ENCODE data around the gene DENND1A.

Gene DENND1A

DNA sequence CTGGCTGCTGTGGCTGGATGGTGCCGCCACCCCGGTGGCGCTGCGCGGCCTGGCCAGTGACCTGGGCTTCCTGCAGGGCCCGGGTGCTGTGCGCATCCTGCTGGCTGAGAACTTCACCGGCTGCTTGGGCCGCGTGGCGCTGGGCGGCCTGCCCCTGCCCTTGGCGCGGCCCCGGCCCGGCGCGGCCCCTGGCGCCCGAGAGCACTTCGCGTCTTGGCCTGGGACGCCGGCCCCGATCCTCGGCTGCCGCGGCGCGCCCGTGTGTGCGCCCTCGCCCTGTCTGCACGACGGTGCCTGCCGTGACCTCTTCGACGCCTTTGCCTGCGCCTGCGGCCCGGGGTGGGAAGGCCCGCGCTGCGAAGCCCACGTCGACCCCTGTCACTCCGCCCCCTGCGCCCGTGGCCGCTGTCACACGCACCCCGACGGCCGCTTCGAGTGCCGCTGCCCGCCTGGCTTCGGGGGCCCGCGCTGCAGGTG lies 556.4 kb downstream of the DENND1A start:
- DNase-seq (ENCODE audit: low read depth in 2 of 2): no peak

DNA sequence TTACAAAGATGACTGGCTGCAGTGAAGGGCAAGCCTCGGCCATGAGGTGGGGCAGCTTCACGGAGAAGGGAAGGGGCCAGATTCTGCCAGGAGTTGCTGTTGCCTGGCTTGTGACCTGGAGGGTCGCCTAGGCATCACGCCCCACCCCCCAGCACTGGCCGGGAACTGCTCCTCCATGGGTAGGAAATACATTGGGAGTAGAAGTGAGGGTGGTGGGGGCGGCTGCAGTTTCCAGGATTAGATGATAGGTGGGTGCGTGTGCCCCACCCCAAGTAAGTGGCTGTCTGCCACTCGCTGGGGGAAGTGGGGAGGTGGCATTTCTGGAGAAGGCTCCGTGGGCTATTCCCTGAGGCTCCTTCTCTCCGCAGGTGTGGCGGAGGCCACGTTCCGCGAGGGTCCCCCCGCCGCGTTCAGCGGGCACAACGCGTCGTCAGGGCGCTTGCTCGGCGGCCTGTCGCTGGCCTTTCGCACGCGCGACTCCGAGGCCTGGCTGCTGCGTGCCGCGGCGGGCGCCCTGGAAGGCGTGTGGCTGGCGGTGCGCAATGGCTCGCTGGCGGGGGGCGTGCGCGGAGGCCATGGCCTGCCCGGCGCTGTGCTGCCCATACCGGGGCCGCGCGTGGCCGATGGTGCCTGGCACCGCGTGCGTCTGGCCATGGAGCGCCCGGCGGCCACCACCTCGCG lies 557.0 kb downstream of the DENND1A start:
- no peak for DNase-seq (ENCODE audit: low read depth in 2 of 2)

DNA sequence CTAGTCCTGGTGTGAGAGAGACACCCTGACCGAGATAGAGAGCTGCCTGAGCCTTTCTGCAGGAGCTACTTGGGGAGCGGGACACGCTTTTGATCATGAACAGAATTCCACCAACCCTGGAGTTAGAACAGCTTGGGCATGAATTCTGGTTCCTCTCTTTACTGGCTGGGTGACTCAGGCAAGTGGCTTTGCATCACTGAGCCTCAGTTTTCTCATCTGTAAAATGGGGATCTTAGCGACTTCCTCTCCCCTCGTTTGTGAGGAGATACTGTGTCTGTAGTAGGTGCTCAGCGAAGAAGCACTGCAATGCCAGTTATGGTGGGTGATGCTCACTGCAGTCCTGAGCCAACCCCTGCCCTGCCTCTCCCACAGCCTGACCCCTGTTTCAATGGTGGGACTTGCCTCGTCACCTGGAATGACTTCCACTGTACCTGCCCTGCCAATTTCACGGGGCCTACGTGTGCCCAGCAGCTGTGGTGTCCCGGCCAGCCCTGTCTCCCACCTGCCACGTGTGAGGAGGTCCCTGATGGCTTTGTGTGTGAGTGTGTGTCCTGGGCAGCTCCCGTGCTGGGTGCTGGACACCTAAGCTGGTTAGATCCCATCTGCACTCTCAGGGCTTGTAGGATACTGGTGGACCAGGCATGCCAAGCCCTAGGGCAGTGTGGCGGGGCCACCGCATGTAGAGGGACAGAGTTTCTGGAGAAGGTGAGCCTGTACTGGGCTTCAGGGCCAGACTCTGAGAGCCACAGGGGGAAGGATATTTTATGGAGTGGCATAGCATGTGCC lies 557.9 kb downstream of the DENND1A start:
- DNase-seq (ENCODE audit: low read depth in 2 of 2): no peak

DNA sequence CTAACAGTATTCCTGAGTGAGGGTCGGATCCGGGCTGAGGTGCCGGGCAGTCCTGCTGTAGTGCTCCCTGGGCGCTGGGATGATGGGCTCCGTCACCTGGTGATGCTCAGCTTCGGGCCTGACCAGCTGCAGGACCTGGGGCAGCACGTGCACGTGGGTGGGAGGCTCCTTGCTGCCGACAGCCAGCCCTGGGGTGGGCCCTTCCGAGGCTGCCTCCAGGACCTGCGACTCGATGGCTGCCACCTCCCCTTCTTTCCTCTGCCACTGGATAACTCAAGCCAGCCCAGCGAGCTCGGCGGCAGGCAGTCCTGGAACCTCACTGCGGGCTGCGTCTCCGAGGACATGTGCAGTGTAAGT lies 558.7 kb downstream of the DENND1A start:
- DNase-seq (ENCODE audit: low read depth in 2 of 2): no peak

DNA sequence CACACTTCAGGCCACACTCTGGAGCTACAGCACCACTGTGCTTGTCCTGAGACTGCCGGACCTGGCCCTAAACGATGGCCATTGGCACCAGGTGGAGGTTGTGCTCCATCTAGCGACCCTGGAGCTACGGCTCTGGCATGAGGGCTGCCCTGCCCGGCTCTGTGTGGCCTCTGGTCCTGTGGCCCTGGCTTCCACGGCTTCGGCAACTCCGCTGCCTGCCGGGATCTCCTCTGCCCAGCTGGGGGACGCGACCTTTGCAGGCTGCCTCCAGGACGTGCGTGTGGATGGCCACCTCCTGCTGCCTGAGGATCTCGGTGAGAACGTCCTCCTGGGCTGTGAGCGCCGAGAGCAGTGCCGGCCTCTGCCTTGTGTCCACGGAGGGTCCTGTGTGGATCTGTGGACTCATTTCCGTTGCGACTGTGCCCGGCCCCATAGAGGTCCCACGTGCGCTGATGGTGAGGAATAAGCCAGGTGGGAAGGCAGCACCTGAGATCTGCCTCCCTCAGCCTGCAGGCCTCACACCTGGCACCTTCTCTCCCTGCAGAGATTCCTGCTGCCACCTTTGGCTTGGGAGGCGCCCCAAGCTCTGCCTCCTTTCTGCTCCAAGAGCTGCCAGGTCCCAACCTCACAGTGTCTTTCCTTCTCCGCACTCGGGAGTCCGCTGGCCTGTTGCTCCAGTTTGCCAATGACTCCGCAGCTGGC lies 559.2 kb downstream of the DENND1A start:
- DNase-seq (ENCODE audit: low read depth in 2 of 2): no peak

DNA sequence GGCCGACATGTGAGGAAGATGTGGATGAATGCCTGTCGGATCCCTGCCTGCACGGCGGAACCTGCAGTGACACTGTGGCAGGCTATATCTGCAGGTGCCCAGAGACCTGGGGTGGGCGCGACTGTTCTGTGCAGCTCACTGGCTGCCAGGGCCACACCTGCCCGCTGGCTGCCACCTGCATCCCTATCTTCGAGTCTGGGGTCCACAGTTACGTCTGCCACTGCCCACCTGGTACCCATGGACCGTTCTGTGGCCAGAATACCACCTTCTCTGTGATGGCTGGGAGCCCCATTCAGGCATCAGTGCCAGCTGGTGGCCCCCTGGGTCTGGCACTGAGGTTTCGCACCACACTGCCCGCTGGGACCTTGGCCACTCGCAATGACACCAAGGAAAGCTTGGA lies 559.8 kb downstream of the DENND1A start:
- no peak for DNase-seq (ENCODE audit: low read depth in 2 of 2)

DNA sequence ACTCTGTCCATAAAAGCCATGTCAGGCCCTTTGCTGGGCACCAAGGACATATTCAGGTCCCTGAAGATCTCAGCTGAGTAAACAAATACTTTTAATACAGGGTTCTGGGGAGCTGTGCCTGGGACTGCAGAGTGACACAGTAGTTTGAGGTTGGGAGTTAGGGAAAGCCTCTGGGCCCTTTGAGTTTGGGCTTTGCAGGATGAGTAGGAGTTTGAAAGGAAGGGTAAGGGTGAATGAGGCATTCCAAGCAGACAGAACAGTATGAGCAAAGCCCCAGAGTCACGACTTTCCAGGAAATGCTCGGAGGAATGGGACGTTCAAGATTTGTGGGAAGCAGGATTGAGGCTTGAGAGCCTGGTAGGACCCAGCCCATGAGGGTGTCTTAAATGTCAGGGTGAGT lies 560.6 kb downstream of the DENND1A start:
- DNase-seq (ENCODE audit: low read depth in 2 of 2): no peak

DNA sequence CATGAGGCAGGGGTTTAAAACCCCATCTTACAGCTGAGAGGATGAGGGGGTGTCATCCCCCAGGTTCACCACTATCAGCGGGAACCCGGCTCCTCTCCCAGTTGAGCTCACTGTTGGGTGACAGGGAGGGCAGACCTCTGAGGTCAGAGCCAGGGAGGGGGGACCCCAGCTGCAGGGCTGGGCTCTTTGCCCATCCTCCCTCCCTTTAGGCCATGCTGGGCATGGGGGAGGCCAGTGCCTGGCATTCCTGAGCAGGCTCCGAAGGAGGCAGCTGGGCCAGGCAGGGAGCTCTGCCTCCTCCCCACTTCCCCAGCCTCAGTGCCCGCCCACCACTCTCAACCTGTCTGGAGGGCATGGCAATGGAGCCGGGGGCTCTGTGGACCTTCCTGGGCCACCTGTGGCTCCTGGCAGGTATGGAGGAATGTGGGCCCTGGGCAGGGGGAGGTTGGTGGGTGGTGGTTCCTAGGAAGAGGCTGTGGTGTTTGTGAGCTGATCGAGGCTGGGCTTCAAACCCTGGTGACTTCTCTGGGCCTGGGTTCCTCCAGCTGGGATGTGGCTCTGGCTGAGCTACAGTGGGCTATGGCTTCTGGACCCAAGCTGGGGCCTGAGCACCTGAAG lies 561.3 kb downstream of the DENND1A start:
- no peak for DNase-seq (ENCODE audit: low read depth in 2 of 2)

DNA sequence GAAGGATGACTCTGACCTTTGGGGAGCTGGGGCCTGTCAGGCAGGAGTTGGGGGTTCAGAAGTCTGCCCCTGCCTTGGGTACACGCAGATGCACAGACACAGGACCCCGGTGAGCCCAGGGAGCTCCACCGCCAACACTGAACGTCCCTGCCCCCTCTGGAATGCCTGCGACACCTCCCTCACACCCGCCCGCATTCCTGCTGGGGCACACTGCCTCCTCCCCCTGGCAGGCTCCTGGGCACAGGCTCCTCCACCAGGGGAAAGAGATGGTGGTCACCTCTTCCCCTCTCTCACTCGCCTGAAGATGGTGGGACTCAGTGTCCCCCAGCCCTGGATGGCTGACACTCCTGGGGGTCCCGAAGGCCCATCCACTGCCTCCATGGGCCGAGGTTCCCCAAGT lies 561.9 kb downstream of the DENND1A start:
- DNase-seq (ENCODE audit: low read depth in 2 of 2): no peak

DNA sequence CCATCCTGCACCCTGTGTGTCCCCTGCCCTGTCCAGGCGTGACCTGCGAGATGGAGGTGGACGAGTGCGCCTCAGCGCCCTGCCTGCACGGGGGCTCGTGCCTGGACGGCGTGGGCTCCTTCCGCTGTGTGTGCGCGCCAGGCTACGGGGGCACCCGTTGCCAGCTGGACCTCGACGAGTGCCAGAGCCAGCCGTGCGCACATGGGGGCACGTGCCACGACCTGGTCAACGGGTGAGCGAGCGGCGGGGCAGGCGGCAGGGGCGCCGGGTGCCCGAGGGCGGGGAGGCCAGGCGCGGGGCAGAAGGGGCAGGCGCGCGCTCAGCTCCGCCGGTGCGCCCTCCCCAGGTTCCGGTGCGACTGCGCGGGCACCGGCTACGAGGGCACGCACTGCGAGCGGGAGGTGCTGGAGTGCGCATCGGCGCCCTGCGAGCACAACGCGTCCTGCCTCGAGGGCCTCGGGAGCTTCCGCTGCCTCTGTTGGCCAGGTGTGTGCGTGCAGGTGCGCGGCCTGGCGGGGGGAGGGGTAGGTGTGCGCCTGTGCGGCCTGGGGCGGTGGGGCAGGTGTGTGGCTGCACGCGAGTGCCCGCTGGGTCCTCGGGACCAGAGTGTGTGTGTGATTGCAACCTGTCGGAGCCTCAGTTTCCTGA lies 563.9 kb downstream of the DENND1A start:
- DNase-seq (ENCODE audit: low read depth in 2 of 2): no peak

DNA sequence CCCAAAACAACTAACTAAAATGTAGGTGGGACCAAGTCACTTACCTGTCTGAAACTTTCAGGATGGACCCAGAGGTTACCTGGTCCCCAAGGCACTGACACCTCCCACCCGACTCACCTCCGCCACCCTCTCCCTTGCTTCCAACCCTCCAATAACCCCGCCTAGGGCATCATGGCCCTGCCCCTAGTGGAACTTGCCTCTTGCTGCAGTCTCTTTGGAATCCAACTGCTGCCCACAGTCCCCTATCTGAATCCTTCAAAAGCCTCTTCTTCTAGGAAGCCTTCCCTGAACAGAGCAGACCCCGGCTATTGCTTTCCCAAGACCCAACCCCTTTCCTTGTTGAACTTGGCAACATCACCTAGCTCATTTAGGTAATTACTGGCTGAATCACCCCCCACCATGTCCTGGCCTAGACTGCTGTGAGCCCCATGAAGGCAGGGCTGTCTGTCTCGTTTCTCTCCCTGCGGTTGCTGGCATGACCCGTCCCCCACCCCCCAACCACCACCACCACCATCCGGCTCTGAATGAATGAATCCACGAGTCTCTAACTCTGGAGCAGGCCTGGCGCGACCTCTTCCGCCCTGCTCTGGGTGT lies 564.5 kb downstream of the DENND1A start:
- DNase-seq (ENCODE audit: low read depth in 2 of 2): no peak

DNA sequence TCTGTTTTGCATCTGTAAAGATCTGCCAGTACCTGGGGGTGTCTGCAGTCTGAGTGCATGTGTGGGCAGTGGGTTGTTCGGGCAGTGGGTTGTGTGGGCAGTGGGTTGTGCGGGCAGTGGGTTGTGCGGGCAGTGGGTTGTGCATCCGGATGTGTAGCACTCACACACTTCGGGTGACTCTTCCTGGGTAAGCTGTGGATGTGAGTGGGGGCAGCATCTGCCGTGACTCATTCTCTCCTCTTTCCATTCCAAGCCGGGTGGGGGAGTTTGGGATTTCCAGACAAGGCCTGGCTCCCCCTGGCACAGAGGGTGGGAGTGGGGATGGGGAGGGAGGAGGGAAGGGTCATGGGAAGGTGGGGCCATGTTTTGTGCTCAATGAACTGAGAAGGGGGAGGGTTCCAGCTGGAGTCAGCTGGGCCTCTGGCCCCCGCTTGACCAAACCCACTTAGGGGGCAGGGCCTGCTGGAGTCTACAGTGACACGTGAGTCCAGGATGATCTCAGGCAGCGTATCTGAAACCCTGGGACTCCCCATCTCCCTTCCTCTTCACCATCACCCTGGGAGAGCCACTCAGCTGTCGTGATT lies 565.6 kb downstream of the DENND1A start:
- DNase-seq (ENCODE audit: low read depth in 2 of 2): no peak

DNA sequence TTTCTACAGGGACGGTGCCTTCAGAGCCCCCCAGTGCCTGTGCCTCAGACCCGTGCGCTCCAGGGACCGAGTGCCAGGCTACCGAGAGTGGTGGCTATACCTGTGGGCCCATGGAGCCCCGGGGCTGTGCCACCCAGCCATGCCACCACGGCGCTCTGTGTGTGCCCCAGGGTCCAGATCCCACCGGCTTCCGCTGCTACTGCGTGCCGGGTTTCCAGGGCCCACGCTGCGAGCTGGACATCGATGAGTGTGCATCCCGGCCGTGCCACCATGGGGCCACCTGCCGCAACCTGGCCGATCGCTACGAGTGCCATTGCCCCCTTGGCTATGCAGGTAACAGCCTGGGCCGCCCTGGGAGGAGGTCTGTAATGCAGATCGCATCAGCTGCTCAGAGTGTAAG lies 567.1 kb downstream of the DENND1A start:
- DNase-seq (ENCODE audit: low read depth in 2 of 2): no peak

DNA sequence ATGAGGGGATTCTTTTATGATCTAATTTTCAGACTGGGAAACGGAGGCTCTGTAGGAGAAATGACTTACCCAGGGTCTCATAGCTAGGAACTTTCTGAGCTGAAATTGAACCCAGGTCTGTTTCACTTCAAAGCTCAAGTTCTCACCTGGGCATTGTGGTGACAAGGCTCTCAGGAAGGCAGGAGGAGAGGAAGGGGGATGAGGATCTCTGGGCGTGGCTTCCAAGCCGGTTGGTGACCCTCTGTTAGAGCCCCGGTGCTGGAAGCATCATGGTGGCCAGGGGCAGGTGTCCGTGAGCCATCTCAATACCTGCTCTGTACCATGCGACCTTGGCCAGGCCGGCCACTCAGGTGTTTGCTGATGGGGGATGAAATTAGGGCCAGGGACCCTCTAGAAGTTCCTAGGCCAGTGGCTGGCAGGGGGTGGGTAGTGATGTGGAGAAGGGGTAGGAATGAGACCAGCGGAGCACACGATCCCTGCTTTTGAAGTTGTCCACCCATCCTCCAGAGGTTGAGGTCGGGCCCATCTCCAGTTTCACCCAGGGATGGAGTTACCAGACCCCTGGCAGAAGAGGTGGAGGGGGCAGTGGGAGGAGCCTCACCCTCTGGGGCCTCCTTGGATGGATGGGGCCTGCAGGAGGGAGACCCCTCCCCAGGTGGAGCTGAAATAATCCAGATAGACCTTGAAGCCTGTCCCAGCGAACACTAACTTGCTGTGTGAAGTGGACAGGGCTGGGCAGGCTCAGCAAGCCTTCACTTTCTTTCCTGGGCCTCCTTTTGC lies 568.0 kb downstream of the DENND1A start:
- DNase-seq (ENCODE audit: low read depth in 2 of 2): no peak

DNA sequence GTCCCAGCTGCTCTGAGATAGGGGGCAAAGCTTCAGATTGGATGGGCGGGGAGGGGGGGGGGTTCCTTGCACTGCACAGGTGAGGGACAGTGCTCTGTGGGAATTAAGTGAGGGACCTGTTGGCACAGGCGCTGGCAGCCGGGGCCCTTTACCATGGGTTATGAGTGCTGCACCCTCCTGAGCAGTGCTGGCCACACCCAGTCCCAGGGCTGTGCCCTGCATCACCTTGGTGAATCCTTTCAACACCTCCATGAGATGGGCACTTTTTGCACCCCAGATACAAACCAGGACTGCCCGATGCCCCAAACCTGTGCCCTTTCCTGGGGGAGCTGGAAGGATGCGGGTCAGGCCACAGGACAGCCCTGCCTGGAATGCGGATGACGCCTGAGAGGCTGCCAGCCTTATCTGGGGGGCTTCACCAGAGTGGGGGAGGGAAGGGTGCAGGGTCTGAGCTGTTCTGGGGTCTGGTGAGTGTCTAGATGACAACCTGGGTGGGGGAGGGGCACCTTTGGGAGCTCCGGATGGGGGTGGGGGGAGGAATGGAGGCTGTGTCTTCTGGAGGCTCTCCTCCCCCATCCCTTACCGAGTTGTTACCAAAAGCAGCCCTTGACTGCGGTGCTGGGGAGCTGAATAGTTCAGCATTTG lies 568.7 kb downstream of the DENND1A start:
- no peak for DNase-seq (ENCODE audit: low read depth in 2 of 2)

DNA sequence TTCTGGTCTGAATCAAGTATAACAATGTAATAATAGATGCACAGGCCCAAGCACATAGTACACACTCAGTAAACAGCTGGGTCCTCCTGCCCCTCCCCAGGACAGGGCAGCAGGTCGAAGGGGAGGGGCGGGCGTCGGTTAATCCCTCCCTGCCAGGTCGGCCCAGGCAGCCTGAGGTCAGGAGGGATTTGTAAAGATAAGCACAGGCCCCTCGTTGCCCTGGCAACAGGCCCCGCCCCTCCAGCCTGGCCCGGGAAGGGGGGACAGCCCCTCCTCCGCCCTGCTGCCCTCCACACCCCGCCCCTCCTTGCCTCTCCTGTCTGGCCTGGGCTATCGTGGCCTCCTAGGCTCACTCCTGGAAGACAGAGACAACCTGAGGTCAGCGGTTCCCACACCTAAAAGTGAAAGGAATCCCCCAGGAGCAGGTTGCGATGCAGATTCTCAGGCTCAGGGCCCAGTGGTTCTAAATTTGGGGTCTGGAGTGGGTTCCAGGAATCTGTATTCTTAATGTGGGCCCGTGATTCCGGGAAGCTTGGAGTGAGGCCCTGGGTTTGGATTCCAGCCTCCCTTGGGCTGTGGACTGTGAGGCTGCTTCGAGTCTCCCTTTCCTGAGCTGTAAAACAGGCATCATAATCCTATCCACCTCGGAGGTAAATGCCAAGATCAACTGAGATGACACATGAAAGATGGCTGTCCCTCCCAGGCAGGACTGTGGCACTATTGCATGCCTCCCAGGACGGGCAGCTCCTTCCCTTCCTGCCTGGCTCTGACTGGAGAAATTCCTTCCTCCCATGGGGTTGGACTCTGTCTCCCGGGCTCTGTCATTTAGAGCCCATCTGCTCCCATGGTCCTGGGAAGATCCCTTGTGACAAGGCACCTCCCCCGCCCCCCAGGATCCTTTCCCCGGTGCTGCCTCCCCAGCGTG lies 569.5 kb downstream of the DENND1A start:
- DNase-seq (ENCODE audit: low read depth in 2 of 2): peak in 1 of 2 donors; percentile 30

DNA sequence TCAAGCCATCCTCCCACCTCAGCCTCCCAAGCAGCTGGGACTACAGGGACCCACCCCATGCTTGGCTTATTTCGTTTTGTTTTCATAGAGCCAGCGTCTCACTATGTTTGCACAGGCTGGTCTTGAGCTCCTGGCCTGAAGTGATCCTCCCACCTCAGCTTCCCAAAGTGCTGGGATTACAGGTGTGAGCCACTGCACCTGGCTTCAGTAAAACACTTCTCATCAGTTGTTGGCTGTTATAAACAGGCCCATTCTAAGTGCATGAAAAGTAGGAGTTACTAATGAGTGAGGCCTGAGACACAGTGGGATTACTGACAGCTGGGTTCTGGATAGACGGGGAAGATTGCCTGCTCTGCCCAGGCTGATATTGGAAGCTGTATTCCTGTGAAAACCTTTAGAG lies 570.4 kb downstream of the DENND1A start:
- DNase-seq (ENCODE audit: low read depth in 2 of 2): no peak

DNA sequence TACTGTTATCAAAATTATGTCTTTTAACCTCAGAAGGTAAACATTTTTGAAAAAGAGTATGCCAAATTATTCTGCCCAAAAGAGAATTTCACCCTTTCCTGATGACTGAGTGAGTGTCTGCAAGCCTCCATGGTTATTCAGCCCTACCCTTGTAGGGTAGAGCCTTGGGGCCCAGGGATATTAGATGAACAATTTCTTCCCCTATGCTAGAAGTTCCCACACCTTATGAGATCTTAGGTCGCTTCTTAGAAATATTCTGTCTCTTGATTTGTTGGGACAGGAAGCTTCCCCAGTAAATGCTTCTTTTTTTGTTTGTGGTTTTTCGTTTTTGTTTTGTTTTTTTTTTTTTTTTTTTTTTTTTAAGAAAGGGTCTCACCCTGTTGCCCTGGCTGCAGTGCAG lies 570.8 kb downstream of the DENND1A start:
- DNase-seq (ENCODE audit: low read depth in 2 of 2): no peak

Data from stimulated activated CD4-positive, alpha-beta T cell treated with anti-CD3 and anti-CD28 coated beads, Interleukin-15, amount 100 ng/mL, for 48 hours (primary cell).